ENCODE measurements around the gene NRG2. TPM values are rescaled to one million over a fixed set of nuclear protein-coding genes. Genes with fewer than 3 reads are reported as not detected.

NRG2 gene
- total and polyA plus RNA-seq, 2 of the 8 experiments (the other 6 are each of a cell fraction or from before 2014, with no cell fraction given): 0.27 to 0.54 TPM

GRCh38 chr5:139980765-139981164, 62.3 kb downstream of the NRG2 start:
- Histone ChIP-seq H3K79me2 (ENCODE audit: control insufficient read depth in 1 of 2, insufficient read depth in 2 of 2, low read length in 2 of 2) (no peaks in the 10 kb centered on the region), H2AFZ (ENCODE audit: low read length) (no peak overlapping the region), H2AK5ac (ENCODE audit: low read depth, low read length) (no peak overlapping the region), H3K14ac (ENCODE audit: insufficient read length) (no peak overlapping the region), H3K9ac (replicated peaks in 1 of 4; ENCODE audit: extremely low read depth in 1 of 4, low read depth in 3 of 4, low read length in 3 of 4) (no peak overlapping the region), H4K91ac (replicated peaks; ENCODE audit: insufficient read length, low read length) (no peak overlapping the region), H3K4me1 (replicated peaks in 1 of 4; ENCODE audit: control insufficient read depth in 3 of 4, insufficient read depth in 4 of 4, low read length in 3 of 4) (peaks cover 0 to 3% (median under 1%) of the 10 kb centered on the region in 4 experiments; a peak in 4 of 7 replicates), H3K9me3 (ENCODE audit: insufficient read depth in 2 of 2, low read depth in 1 of 2, low read length in 1 of 2) (no peaks in the 10 kb centered on the region), H3K18ac (ENCODE audit: extremely low read depth, low read length) (no peak overlapping the region), H3K27ac (ENCODE audit: low read depth, low read length) (no peak overlapping the region), H2BK5ac (ENCODE audit: low read depth, low read length) (no peak overlapping the region), H3K36me3 (ENCODE audit: control insufficient read depth in 2 of 4, insufficient read depth in 4 of 4, low read length in 3 of 4) (no peaks in the 10 kb centered on the region), H3K4me3 (ENCODE audit: extremely low read depth in 1 of 4, insufficient read depth in 2 of 4, low read depth in 3 of 4, low read length in 4 of 4) (no peak overlapping the region), H2BK15ac (ENCODE audit: low read length) (no peak overlapping the region), H2BK12ac (ENCODE audit: low read depth, low read length) (no peak overlapping the region), H3K27me3 (replicated peaks in 1 of 4; ENCODE audit: control insufficient read depth in 3 of 4, extremely low read depth in 1 of 4, insufficient read depth in 3 of 4, low read length in 3 of 4) (peaks cover 0 to 4% (median 1%) of the 10 kb centered on the region in 4 experiments; a peak in 2 of 7 replicates), H3K56ac (replicated peaks; ENCODE audit: insufficient read length, low read depth, low read length) (no peak overlapping the region), H3K4me2 (ENCODE audit: insufficient read depth in 1 of 2, low read depth in 2 of 2, low read length in 2 of 2) (no peak overlapping the region), H4K20me1 (replicated peaks in 1 of 2; ENCODE audit: control insufficient read depth in 1 of 2, insufficient read depth in 2 of 2, low read length in 2 of 2) (no peaks in the 10 kb centered on the region), H3K23me2 (ENCODE audit: low read depth, low read length) (no peaks in the 10 kb centered on the region), H2BK120ac (replicated peaks; ENCODE audit: low read depth, low read length) (no peak overlapping the region), H2BK20ac (ENCODE audit: low read length) (no peak overlapping the region), H3K23ac (ENCODE audit: insufficient read length) (no peak overlapping the region), H3K79me1 (ENCODE audit: low read depth, low read length) (no peaks in the 10 kb centered on the region), H4K5ac (ENCODE audit: insufficient read length, low read depth, low read length) (no peak overlapping the region), H3K4ac (replicated peaks; ENCODE audit: insufficient read length, low read depth, low read length) (no peak overlapping the region), H4K8ac (ENCODE audit: extremely low read depth, insufficient read depth, low read length) (no peak overlapping the region)
- FAIRE-seq (no peak), DNase-seq (ENCODE audit: low read depth in 1 of 2, low spot score in 2 of 2) (no peak)
- 83% methylated on average over 3 of the region's 3 CpGs; no CpG with 5 or more reads in 1 of the 2 experiments for WGBS, 2 experiments (ENCODE audit: extremely low coverage in 1 of 2, insufficient coverage in 1 of 2, insufficient read length in 1 of 2, insufficient replicate concordance in 2 of 2, low coverage in 1 of 2, low lambda C conversion rate in 2 of 2, missing lambda C conversion rate in 1 of 2)
- ChIA-PET POLR2A (ENCODE audit: partially characterized antibody) (interaction anchor here (0.8 kb wide), 1 partner anchor 14 kb away, joined by 3 read pairs; no protein-coding TSS in a partner anchor), CTCF (ENCODE audit: partially characterized antibody) (interaction anchor here (0.7 to 7.9 kb wide), 11 partner anchors 10 to 208 kb away, joined by 3 to 107 read pairs (median 4); partner anchors contain the start of gene NRG2)
- no peak for TF ChIP-seq RAD21 (IDR thresholded peaks at IDR 0.05 in 1 of 2, conservative IDR thresholded peaks at IDR 0.05 in 1 of 2; ENCODE audit: low read depth in 2 of 2, low read length in 2 of 2)
- no peak for TF ChIP-seq SP2 (IDR thresholded peaks at IDR 0.05; ENCODE audit: low read length)
- TF ChIP-seq SIRT6 (IDR thresholded peaks at IDR 0.05; ENCODE audit: low read length): no peak
- TF ChIP-seq, protein P1, sequence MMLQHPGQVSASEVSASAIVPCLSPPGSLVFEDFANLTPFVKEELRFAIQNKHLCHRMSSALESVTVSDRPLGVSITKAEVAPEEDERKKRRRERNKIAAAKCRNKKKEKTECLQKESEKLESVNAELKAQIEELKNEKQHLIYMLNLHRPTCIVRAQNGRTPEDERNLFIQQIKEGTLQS (IDR thresholded peaks at IDR 0.05; ENCODE audit: insufficient read depth, low read depth, low read length): no peak

Measured in H1 (cell line).